GF-D8 (cell line): Measurements from ENCODE around the gene PIP5KL1.

ENCODE experiments used
- DNase-seq: peaks from one replicate; lab custom pipeline; 2025; lab: John Stamatoyannopoulos, UW

The PIP5KL1 gene

DNA sequence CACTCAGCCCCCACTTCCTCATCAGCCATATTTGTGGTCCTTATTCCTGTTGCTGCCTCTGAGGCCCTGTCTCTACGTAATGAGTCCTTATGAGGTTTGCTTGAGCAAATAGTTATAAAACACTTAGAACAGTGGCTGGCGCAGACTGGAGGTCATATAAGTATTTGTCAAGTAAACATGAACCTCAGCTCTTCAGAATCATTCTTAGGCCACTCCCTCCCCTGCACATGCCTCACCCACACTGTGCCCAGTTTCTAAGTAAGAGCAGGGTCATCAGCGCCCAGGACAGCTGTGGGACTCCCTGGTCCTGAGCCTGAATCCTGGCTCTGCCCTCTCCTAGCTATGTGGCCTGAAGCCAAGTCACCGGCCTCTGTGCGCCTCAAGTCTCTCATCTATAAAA lies 17.7 kb downstream of the PIP5KL1 start:
- no peak for DNase-seq

DNA sequence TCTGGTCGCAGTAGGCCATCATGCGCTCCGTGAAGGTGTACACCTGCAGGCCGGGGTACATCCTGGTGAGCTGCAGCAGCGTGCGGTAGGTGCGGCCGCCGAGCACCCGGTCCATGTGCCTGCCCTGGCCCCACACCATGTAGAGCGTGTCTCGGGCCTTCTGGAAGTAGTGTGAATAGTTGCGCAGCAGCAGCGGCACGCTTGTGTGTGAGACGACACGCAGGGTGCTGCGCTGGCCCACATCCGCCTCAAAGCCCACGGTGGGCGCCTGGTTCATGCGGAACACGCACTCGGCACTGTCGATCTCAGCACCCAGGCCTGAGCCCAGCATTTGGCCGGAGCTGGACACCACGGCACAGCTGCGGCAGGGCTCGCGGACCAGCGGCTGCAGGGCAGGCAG lies 18.3 kb downstream of the PIP5KL1 start:
- DNase-seq, result no peak

GRCh38 chr9:127910613-127911205 lies 19.9 kb downstream of the PIP5KL1 start:
- DNase-seq, result no peak

- no peak for DNase-seq
These were observed 20.7 kb downstream of the PIP5KL1 start for GRCh38 chr9:127909839-127910273.

- DNase-seq, result no peak
These were observed 22.0 kb downstream of the PIP5KL1 start for GRCh38 chr9:127908660-127908926.

DNA sequence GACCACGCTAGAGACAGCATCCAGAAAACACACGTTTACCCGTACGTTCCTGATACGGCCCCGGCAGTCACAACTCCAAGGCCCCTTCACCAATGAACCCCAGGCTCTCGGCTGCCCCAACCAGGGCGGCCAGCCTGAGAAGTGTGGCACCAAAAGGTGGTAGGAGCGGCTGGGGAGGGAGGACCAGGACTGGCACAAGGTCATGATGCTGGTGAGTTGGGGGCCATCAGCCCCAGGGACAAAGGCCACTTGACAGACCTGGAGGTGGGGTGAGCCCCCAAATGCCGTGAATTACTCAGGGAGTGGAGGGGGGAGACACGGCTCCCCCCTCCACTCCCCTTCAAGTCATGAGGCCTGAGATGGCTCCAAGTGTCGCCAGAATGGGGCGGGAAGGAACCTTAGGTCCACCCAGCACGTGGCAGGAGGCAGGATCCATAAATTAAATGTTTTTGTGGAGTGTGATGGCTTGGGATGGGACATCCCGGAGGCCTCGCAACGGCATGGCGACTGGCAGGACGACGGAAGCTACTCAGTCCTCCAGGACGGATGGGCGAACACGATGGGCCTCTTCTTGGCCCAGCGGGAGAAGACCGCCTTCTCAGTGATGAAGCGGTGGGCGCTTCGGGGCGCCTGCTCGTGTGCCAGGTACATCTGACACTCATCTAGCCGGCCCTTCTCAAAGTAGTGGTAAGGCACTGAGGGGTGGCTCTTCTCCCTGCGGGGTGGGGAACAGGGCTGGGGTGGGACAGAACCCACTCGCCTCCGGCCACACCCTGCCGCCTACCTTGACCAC lies 22.5 kb downstream of the PIP5KL1 start:
- no peak for DNase-seq

GRCh38 chr9:127905788-127906191 lies 24.8 kb downstream of the PIP5KL1 start:
- DNase-seq, result no peak

DNA sequence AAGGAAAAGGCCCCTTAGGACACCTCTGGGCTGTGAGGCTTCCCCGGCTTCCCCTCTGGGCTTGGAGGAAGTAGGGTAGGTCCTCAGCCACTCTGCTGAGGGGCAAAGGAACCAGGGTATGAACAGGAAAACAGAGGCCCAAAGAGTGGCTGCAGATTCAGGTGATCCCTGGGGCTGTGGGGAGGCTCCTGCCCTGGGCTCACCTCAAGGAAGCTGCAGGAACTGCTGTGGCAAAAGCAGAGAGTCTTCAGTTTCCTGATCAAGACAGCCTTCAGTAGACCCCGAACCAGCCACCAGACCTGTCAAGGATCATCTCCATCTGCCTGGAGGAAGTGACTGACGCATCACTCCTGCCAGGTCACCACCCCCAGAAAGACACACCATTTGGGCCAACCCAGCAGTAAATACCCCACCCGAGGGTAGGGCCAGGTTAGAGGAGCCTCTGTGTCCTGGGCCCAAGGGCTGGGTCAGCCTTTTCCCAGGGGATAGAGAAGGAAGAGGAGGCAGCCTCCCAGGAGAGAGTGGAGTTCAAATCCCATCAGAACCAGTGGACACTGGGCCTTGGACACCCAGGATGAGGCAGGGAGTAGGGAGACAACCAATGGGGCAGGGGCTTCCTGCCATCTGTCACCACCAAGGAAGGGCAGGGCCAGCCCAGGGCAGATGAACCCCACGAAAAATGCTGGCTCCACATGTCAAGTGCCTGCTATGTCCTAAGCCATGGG lies 25.4 kb downstream of the PIP5KL1 start:
- DNase-seq, result peak; percentile 62

DNA sequence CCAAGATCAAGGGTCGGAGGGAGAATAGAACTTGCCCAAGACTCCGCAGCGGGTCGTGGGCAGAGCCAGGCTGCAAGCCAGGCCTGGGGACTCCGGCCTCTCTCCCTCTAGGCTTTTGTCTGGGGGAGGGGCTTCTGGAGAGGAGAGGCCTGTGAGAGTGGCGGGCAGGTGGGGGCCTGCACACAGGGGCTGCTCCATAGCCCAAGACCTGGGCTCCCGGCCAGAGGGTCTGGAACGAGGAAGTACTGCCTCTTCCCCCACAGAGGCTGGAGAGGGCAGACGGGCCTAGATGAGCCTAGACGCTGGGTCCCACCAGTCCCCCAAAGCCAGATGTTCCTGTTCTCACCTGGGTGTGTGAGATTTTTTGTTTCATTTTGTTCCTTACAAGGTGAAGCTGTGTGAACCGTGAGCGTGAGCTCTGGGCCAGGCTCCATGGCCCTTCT lies 26.0 kb downstream of the PIP5KL1 start:
- peak; percentile 82 for DNase-seq

- DNase-seq, result peak; percentile 84
These were observed 26.8 kb downstream of the PIP5KL1 start for GRCh38 chr9:127903557-127904475.

GRCh38 chr9:127899128-127899943 lies 31.2 kb downstream of the PIP5KL1 start, which contains the start of gene ST6GALNAC6:
Gene ST6GALNAC6 (minus strand): TSS chr9:127899603. CDS start chr9:127897981, 1,622 bp downstream.
- DNase-seq, result peak; percentile 19

- no peak for DNase-seq
These were observed 32.0 kb downstream of the PIP5KL1 start for GRCh38 chr9:127898433-127899127.

DNA sequence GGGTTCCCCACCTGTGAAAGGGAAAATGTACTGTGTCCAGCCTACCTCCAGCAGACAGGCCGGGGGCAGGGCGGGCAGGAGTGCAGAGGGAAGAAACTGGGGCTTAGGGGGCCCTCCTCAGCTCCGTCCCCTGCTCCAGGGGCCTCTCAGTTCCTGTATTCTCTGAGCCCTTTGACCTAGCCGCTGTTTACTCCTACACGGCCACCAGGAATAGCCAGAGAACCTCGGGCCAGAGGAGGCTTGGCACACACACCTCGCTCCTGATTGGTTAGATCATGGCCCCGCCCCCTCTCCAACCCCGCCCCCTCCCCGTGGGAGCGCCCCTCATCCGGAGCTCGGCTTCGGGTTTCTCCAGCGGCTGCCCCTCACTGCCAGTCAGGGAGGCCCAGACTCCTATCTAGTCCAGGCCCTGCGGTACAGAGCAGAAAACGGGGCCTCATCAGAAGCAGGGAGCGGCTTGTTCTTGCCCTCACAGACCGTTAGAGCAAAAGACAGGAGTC lies 33.3 kb downstream of the PIP5KL1 start:
- DNase-seq, result no peak

GRCh38 chr9:127896395-127897192 lies 34.0 kb downstream of the PIP5KL1 start:
- no peak for DNase-seq

DNA sequence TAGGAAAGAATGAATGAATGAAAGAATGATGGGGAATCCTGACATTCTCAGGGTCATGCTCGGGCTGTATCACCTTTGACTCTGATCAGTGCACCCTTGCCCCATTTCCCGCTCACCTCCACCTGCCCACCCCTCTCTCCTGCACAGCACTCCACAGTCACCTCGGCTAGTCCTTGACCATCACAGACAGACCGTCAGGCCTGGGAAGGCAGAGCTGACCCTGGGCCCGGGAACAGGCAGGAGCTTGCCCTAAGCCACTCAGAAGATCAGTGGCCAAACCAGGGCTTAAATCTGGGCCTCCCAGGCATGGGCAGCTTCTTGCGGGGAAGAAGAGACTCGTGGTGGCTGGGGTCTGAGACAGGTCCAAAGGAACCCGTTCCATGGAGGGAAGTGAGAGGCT lies 34.8 kb downstream of the PIP5KL1 start:
- no peak for DNase-seq

DNA sequence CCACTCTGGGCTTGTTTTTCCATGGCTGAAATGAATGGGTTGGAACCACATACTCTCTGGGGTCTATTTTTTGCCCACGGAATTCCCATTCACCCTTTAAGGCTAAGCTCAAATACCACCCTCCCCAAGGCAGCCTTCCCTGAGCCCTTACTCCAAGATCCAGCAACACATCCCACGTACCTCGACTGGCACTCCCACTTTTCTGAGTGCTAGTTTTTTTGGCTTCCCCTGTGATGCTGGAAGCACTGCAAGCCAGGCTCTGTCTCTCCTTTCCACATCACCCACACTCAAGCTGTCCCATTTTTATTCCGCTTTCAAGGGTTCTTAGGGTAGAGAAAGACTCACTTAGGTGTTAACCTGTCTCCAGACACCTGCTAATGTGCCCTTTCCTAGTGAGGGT lies 37.2 kb downstream of the PIP5KL1 start:
- DNase-seq, result no peak

GRCh38 chr9:127892831-127893230 lies 37.7 kb downstream of the PIP5KL1 start:
- DNase-seq, result no peak

DNA sequence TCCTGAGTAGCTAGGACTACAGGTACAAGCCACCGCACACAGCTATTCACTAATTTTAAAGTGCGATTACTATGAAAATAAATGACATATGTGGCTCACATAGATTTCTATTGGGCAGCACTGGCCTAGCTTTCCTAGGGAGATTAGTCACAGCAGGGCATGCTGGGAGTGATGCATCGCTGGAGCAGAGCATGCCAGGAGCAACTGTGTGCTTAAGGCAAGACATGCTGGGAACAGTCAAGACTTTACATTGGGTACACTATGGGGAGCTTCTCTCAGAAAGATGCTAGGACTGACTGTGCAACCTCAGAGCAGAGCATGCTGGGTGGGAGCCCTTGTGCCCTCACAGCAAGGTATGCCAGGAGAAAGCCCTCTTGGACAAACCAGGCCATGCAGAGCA lies 40.5 kb downstream of the PIP5KL1 start:
- no peak for DNase-seq

GRCh38 chr9:127887792-127888191 lies 42.8 kb downstream of the PIP5KL1 start:
- no peak for DNase-seq
